Esophagus muscularis mucosa (tissue), 4 donors: ENCODE results near the gene MESP2. TPM values are rescaled to one million over a fixed set of nuclear protein-coding genes. Genes with fewer than 3 reads are reported as not detected.

Source experiments
- DNase-seq: peaks from one replicate; pipeline ENCODE4 v3.0.0-alpha.2; 2017; ENCODE audit errors: extremely low spot score
- H3K27ac ChIP-seq, 4 donors: fragments of 200-600 bp; sonication (generic); replicated peaks in 1 of 4; 1 replicate in 3 of 4; 2 replicates in 1 of 4; pipeline ENCODE4 v1.5.1; 2016 to 2019; ENCODE audit warnings: mild to moderate bottlenecking in 1 of 4
- H3K27me3 ChIP-seq, 4 donors: fragments of 200-600 bp; sonication (generic); one replicate each; pipeline versions ENCODE4 v1.5.1 to v1.6.0; 2016 to 2019
- H3K36me3 ChIP-seq, 4 donors: fragments of 200-600 bp; sonication (generic); one replicate each; pipeline ENCODE4 v1.5.1; 2016 to 2019
- H3K4me1 ChIP-seq, 4 donors: fragments of 200-600 bp; sonication (generic); one replicate each; pipeline ENCODE4 v1.5.1; 2016 to 2019
- H3K4me3 ChIP-seq, 4 donors: fragments of 200-600 bp; sonication (generic); 1 replicate in 2 of 4; 2 replicates in 2 of 4; pipeline ENCODE4 v1.5.1; 2016 to 2019; ENCODE audit warnings: mild to moderate bottlenecking in 4 of 4, moderate library complexity in 1 of 4
- H3K9me3 ChIP-seq, 4 donors: fragments of 200-600 bp; sonication (generic); 1 replicate in 3 of 4; 2 replicates in 1 of 4; pipeline ENCODE4 v1.5.1; 2016 to 2019
- EP300 ChIP-seq: sonication (generic); formaldehyde crosslinking; IDR thresholded peaks from one replicate; pipeline ENCODE4 v1.6.1; 2017; ENCODE audit warnings: antibody characterized with exemption
- POLR2A ChIP-seq: fragments of 450-650 bp; IDR thresholded peaks from one replicate; pipeline ENCODE4 v1.6.1; 2017; ENCODE audit warnings: antibody characterized with exemption, moderate library complexity, mild to moderate bottlenecking, low read depth
- POLR2AphosphoS5 ChIP-seq, 2 donors: sonication (generic); formaldehyde crosslinking; IDR thresholded peaks; one replicate each; pipeline ENCODE4 v1.6.1; 2017; ENCODE audit warnings: antibody characterized with exemption in 2 of 2
- WGBS: methylation state at CpG from one replicate; pipeline ENCODE4 v1.1.5; 2018; 5-methylcytosine and 5-hydroxymethylcytosine counted together
- intact Hi-C: fragments of 100-400 bp; cut with DNase I; formaldehyde crosslinking; loops from one replicate; pipeline ENCODE4 v1.15.1; 2023
- total RNA-seq, 4 donors: library from RNA; depleted of rRNA; stranded (reverse); fragments of >200 nt; gene quantifications; one replicate each; pipeline versions ENCODE4 v1.1.0 to v1.2.1, GENCODE V29; 2016
- TF ChIP-seq, protein P1 (sequence below), 3 experiments: fragments of 200-600 bp in 2 of 3; fragments of 450-650 bp in 1 of 3; sonication (generic) in 2 of 3; IDR thresholded peaks; one replicate each; pipeline ENCODE4 v1.5.1; 2017 to 2019; ENCODE audit warnings: antibody characterized with exemption in 3 of 3, mild to moderate bottlenecking in 2 of 3, moderate library complexity in 1 of 3

The MESP2 gene
- total RNA-seq, 4 donors from 2014 or later = not detected

DNA sequence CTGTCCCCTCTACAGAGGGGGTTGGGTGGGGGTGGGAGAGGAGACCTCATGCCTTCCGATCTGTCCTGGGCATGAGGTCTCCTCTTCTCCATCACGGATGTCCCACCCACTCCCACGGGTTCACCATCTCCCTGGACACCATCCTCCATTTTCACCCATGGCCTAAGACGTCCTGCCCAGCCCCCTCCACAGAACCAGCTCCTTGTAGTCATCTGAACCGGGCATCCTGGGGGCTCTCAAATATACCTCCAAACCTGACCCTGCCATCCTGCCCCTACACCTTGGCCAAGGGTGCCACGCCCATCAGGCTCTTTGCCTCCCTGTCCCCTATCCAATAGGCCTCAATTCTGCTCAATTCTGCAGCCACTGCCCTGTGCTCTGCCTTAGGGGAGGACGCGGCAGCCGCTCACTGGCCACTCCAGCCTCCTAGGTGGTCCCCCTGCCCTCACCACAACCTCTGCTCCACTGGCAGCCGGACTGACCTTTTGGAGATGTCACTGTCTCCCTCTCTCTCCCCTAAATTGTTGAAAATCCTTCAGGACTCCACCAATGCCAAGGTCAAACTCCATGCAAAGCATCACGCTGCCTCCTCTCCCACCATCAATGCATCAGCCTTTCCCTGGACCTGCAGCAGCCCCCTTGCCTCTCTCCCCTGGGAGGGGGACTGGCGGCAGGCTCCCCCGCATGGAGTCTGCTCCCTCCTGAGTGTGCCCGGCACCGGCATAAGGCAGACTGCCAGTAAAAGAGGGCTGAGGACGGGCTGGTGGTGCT lies 47.9 kb downstream of the MESP2 start:
- H3K27me3 ChIP-seq = peaks cover 0 to 25% (median 0%) of the 10 kb centered on the region in 4 donors
- H3K27ac ChIP-seq = no peak overlapping the region
- intact Hi-C loops = no loop called here
- no peak for DNase-seq
- no peaks in the 10 kb centered on the region for H3K9me3 ChIP-seq
- H3K4me3 ChIP-seq = no peak overlapping the region
- H3K36me3 ChIP-seq = no peaks in the 10 kb centered on the region
- TF ChIP-seq EP300 = no peak
- no peak for TF ChIP-seq POLR2A
- no peak for TF ChIP-seq POLR2AphosphoS5 (IDR thresholded peaks at IDR 0.05)
- TF ChIP-seq, protein P1, sequence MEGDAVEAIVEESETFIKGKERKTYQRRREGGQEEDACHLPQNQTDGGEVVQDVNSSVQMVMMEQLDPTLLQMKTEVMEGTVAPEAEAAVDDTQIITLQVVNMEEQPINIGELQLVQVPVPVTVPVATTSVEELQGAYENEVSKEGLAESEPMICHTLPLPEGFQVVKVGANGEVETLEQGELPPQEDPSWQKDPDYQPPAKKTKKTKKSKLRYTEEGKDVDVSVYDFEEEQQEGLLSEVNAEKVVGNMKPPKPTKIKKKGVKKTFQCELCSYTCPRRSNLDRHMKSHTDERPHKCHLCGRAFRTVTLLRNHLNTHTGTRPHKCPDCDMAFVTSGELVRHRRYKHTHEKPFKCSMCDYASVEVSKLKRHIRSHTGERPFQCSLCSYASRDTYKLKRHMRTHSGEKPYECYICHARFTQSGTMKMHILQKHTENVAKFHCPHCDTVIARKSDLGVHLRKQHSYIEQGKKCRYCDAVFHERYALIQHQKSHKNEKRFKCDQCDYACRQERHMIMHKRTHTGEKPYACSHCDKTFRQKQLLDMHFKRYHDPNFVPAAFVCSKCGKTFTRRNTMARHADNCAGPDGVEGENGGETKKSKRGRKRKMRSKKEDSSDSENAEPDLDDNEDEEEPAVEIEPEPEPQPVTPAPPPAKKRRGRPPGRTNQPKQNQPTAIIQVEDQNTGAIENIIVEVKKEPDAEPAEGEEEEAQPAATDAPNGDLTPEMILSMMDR (IDR thresholded peaks at IDR 0.05) = no peak
- H3K4me1 ChIP-seq = peaks cover 13 to 18% (median 16%) of the 10 kb centered on the region in 4 donors
- 94% methylated on average over 16 of the region's 16 CpGs for WGBS

DNA sequence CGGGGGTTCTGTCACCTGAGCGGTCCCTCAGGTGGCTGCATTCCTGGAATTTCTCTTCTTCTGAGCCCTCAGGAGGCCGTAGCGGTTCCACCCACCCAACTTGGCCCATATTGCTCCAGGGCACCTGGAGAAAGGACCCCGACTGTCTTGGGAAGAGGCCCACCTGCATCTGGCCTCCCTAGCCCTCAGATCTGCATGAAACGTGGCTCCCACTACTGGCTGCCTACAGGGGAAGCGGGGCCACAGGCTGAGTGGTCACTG lies 48.4 kb downstream of the MESP2 start:
- H3K4me3 ChIP-seq = no peak overlapping the region
- no peaks in the 10 kb centered on the region for H3K36me3 ChIP-seq
- WGBS = 88% methylated on average over 5 of the region's 7 CpGs
- H3K9me3 ChIP-seq = no peaks in the 10 kb centered on the region
- H3K27me3 ChIP-seq = peaks cover 0 to 21% (median 0%) of the 10 kb centered on the region in 4 donors
- H3K4me1 ChIP-seq = peaks cover 13 to 21% (median 19%) of the 10 kb centered on the region in 4 donors
- no peak overlapping the region for H3K27ac ChIP-seq
- intact Hi-C loops = no loop called here
- TF ChIP-seq EP300 = no peak
- DNase-seq = no peak

DNA sequence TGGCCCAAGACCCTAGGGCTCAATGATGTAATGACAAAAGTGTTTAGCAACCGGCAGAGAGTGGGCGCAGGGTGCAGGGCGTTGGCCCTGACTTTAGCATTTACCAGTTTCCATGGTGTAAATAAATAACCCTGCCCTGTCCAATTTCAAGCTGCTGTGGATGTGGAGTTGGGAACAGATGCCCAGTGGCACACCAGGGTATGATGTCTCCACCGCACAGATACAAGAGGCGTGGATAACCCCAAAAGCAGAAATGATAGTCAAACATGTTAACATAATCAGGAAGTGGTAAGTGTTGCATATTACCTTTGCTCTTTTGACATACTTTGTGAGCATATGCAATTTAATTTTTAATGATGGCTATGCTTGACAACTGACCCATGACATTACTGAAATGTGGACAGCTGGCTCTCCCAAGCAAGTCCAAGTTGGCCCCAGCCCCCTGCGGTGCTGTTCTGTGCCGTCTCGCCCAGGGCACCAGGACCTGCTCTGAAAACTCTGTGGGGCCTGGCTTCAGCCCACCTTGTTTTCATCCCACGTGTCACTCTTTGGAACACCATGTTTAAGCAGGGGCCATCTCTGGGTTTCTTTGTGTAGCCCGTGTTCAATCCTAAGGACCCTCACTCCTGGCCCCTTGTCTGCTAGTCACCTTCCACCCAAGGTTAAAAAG lies 49.3 kb downstream of the MESP2 start:
- Histone ChIP-seq H3K9me3 (no peaks in the 10 kb centered on the region), H3K27ac (no peak overlapping the region), H3K4me3 (no peak overlapping the region), H3K4me1 (peaks cover 13 to 21% (median 19%) of the 10 kb centered on the region in 4 donors), H3K27me3 (peaks cover 0 to 15% (median 0%) of the 10 kb centered on the region in 4 donors), H3K36me3 (no peaks in the 10 kb centered on the region)
- TF ChIP-seq, protein P1 (IDR thresholded peaks at IDR 0.05) = no peak
- TF ChIP-seq POLR2A = no peak
- TF ChIP-seq EP300 = no peak
- TF ChIP-seq POLR2AphosphoS5 (IDR thresholded peaks at IDR 0.05) = no peak
- intact Hi-C loops = no loop called here
- 85% methylated on average over 10 of the region's 10 CpGs for WGBS
- DNase-seq = no peak

DNA sequence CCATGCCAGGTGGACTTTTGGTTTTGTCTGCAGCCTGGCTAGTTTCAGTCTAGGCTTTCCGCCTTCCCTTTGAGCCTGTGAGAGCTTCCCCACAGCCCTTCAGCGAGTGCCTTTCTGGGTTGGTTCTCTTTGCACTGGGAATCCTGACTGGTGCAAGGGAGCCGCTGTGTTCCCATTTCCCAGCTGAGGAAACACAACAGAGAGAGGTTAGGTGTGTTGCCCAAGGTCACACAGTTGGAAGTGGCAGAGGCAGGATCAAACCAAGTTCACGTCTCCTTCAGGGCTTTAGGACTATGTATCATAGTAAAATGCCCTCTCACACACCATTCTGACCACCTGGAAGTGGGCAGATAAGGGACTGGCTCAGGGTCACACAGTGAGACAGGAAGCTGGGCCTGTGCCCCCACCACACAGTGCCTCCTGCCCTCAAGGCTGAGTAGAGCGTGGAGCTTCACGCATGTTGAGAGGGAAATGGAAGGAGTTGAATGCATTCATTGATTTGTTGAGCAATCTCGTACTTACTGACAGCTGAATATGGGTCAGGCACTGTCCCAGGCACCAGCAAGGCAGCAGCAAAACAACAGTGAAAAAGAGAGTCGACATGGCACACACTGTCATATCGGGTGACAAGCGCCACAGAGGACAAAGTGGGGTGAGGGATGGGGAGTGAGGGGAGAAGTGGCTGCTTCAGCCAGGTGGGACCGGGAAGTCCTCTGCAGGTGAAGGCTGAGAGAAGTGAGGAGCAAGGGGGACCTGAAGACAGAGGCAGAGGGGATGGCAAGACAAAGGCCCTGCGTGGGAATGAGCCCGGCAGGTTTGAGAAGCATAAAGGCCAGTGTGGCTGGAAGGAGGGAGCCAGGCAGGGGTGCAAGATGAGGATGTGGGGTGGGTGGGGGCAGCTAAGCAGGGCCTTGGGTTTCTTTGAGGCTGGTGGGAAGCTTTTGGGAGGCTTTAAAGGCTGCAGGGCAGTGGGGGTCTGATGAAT lies 50.8 kb downstream of the MESP2 start:
- Histone ChIP-seq H3K27ac (no peak overlapping the region), H3K27me3 (peaks cover 0 to 7% (median 0%) of the 10 kb centered on the region in 4 donors), H3K4me1 (peaks cover 13 to 21% (median 19%) of the 10 kb centered on the region in 4 donors), H3K9me3 (no peaks in the 10 kb centered on the region), H3K4me3 (no peak overlapping the region), H3K36me3 (peaks cover 0 to 10% (median 3%) of the 10 kb centered on the region in 4 donors)
- 95% methylated on average over 12 of the region's 13 CpGs for WGBS
- no peak for DNase-seq
- intact Hi-C loops = no loop called here
- TF ChIP-seq EP300 = no peak
- TF ChIP-seq, protein P1 (IDR thresholded peaks at IDR 0.05) = no peak
- no peak for TF ChIP-seq POLR2A
- no peak for TF ChIP-seq POLR2AphosphoS5 (IDR thresholded peaks at IDR 0.05)
